H1 (cell line): ENCODE results near the gene ACSL6. TPM values are rescaled to one million over a fixed set of nuclear protein-coding genes. Genes with fewer than 3 reads are reported as not detected.

Experiments used
- CTCF ChIA-PET: fragments of 300-600 bp; sonication (Branson Sonifier 250); formaldehyde crosslinking; loops from one replicate; lab custom pipeline; 2021; ENCODE audit not compliant: partially characterized antibody; lab: Charles Lee
- POLR2A ChIA-PET: fragments of 300-600 bp; sonication (Branson Sonifier 250); formaldehyde crosslinking; loops from one replicate; lab custom pipeline; 2021; ENCODE audit warnings: inconsistent platforms; ENCODE audit not compliant: partially characterized antibody; lab: Charles Lee
- DNase-seq, 2 experiments: peaks; one replicate each; pipeline versions ENCODE4 v3.0.0 to v3.0.0-alpha.2; 2010 to 2022; ENCODE audit warnings: low spot score in 2 of 2, low read depth in 1 of 2, mixed read lengths in 1 of 2
- FAIRE-seq: peaks from 2 replicates; lab custom pipeline; 2011; peaks lifted over from hg19 to GRCh38; lab: Jason Lieb, UNC
- H2AFZ ChIP-seq: 2 replicates; pipeline ENCODE4 v1.8.1; 2012; ENCODE audit warnings: low read length, inconsistent platforms
- H2AK5ac ChIP-seq: 2 replicates; pipeline ENCODE4 v1.6.1; 2013; ENCODE audit warnings: low read depth, low read length
- H2BK120ac ChIP-seq: replicated peaks from 2 replicates; pipeline ENCODE3; 2013; ENCODE audit warnings: low read depth, low read length, inconsistent platforms
- H2BK12ac ChIP-seq: 2 replicates; pipeline ENCODE4 v1.6.1; 2013; ENCODE audit warnings: low read depth, low read length
- H2BK15ac ChIP-seq: 2 replicates; pipeline ENCODE4 v1.6.1; 2013; ENCODE audit warnings: low read length
- H2BK20ac ChIP-seq: 2 replicates; pipeline ENCODE4 v1.6.1; 2013; ENCODE audit warnings: low read length
- H2BK5ac ChIP-seq: 2 replicates; pipeline ENCODE4 v1.6.1; 2013; ENCODE audit warnings: low read depth, low read length
- H3K14ac ChIP-seq: 2 replicates; pipeline ENCODE4 v1.6.1; 2013; ENCODE audit warnings: inconsistent platforms; ENCODE audit not compliant: insufficient read length
- H3K18ac ChIP-seq: 2 replicates; pipeline ENCODE4 v1.6.1; 2013; ENCODE audit warnings: low read length; ENCODE audit errors: extremely low read depth
- H3K23ac ChIP-seq: 2 replicates; pipeline ENCODE4 v1.6.1; 2013; ENCODE audit warnings: inconsistent platforms; ENCODE audit not compliant: insufficient read length
- H3K23me2 ChIP-seq: 2 replicates; pipeline ENCODE4 v1.6.1; 2013; ENCODE audit warnings: low read depth, low read length
- H3K27ac ChIP-seq: 2 replicates; pipeline ENCODE4 v1.6.1; 2011; ENCODE audit warnings: low read depth, low read length, inconsistent platforms
- H3K27me3 ChIP-seq, 4 experiments: replicated peaks in 1 of 4; 1 replicate in 1 of 4; 2 replicates in 3 of 4; pipeline versions ENCODE4 v1.6.1 to v1.8.1; 2011 to 2013; ENCODE audit warnings: low read length in 3 of 4, mild to moderate bottlenecking in 3 of 4, inconsistent platforms in 2 of 4, mixed read lengths in 2 of 4, moderate library complexity in 1 of 4; ENCODE audit not compliant: control insufficient read depth in 3 of 4, insufficient read depth in 3 of 4; ENCODE audit errors: extremely low read depth in 1 of 4
- H3K36me3 ChIP-seq, 4 experiments: 2 replicates each; pipeline versions ENCODE4 v1.6.1 to v1.8.1; 2011 to 2013; ENCODE audit warnings: mild to moderate bottlenecking in 4 of 4, low read length in 3 of 4, moderate library complexity in 2 of 4, control low read depth in 1 of 4, inconsistent platforms in 1 of 4; ENCODE audit not compliant: insufficient read depth in 4 of 4, control insufficient read depth in 2 of 4
- H3K4ac ChIP-seq: replicated peaks from 2 replicates; pipeline ENCODE3; 2013; ENCODE audit warnings: low read length, low read depth, mixed read lengths, inconsistent platforms; ENCODE audit not compliant: insufficient read length
- H3K4me1 ChIP-seq, 4 experiments: replicated peaks in 1 of 4; 1 replicate in 1 of 4; 2 replicates in 3 of 4; pipeline versions ENCODE4 v1.6.1 to v1.8.1; 2011 to 2013; ENCODE audit warnings: low read length in 3 of 4, inconsistent platforms in 2 of 4, mixed read lengths in 1 of 4; ENCODE audit not compliant: insufficient read depth in 4 of 4, control insufficient read depth in 3 of 4
- H3K4me2 ChIP-seq, 2 experiments: 2 replicates each; pipeline versions ENCODE4 v1.6.1 to v1.8.1; 2011 to 2013; ENCODE audit warnings: low read depth in 2 of 2, low read length in 2 of 2, control low read depth in 1 of 2, inconsistent platforms in 1 of 2, mild to moderate bottlenecking in 1 of 2; ENCODE audit not compliant: insufficient read depth in 1 of 2
- H3K4me3 ChIP-seq, 4 experiments: fragments of 200-600, 300-600 bp in 1 of 4; sonication (generic), shearing (Covaris generic), sonication (Bioruptor Twin) in 1 of 4; 2 replicates each; pipeline versions ENCODE4 v1.5.1 to v1.8.1; 2011 to 2016; ENCODE audit warnings: low read length in 4 of 4, low read depth in 3 of 4, control low read depth in 2 of 4, inconsistent platforms in 2 of 4, mild to moderate bottlenecking in 2 of 4, mixed read lengths in 1 of 4, moderate library complexity in 1 of 4; ENCODE audit not compliant: insufficient read depth in 2 of 4; ENCODE audit errors: extremely low read depth in 1 of 4
- H3K56ac ChIP-seq: replicated peaks from 2 replicates; pipeline ENCODE3; 2013; ENCODE audit warnings: low read depth, mild to moderate bottlenecking, mixed read lengths, low read length, inconsistent platforms; ENCODE audit not compliant: insufficient read length
- H3K79me1 ChIP-seq: 2 replicates; pipeline ENCODE4 v1.6.1; 2013; ENCODE audit warnings: low read depth, low read length, control low read depth
- H3K79me2 ChIP-seq, 2 experiments: 2 replicates each; pipeline versions ENCODE4 v1.6.1 to v1.8.1; 2012 to 2013; ENCODE audit warnings: low read length in 2 of 2, mild to moderate bottlenecking in 2 of 2, inconsistent platforms in 1 of 2; ENCODE audit not compliant: insufficient read depth in 2 of 2, control insufficient read depth in 1 of 2
- H3K9ac ChIP-seq, 4 experiments: replicated peaks in 1 of 4; 1 replicate in 1 of 4; 2 replicates in 3 of 4; pipeline versions ENCODE4 v1.6.1 to v1.8.1; 2011 to 2013; ENCODE audit warnings: low read depth in 3 of 4, low read length in 3 of 4, control low read depth in 2 of 4, mild to moderate bottlenecking in 2 of 4, moderate library complexity in 2 of 4, inconsistent platforms in 1 of 4; ENCODE audit errors: extremely low read depth in 1 of 4
- H3K9me3 ChIP-seq, 2 experiments: 2 replicates each; pipeline versions ENCODE4 v1.6.1 to v1.8.1; 2012 to 2013; ENCODE audit warnings: mild to moderate bottlenecking in 2 of 2, moderate library complexity in 2 of 2, control low read depth in 1 of 2, inconsistent platforms in 1 of 2, low read depth in 1 of 2, low read length in 1 of 2, mixed read lengths in 1 of 2; ENCODE audit not compliant: insufficient read depth in 2 of 2
- H4K20me1 ChIP-seq, 2 experiments: replicated peaks in 1 of 2; 2 replicates each; pipeline versions ENCODE3 to v1.8.1; 2011 to 2013; ENCODE audit warnings: inconsistent platforms in 2 of 2, low read length in 2 of 2, mild to moderate bottlenecking in 1 of 2; ENCODE audit not compliant: insufficient read depth in 2 of 2, control insufficient read depth in 1 of 2
- H4K5ac ChIP-seq: 2 replicates; pipeline ENCODE4 v1.6.1; 2013; ENCODE audit warnings: low read length, low read depth, mixed read lengths, inconsistent platforms; ENCODE audit not compliant: insufficient read length
- H4K8ac ChIP-seq: 2 replicates; pipeline ENCODE4 v1.8.0; 2013; ENCODE audit warnings: mild to moderate bottlenecking, moderate library complexity, low read length, inconsistent platforms; ENCODE audit not compliant: insufficient read depth; ENCODE audit errors: extremely low read depth
- H4K91ac ChIP-seq: replicated peaks from 2 replicates; pipeline ENCODE3; 2013; ENCODE audit warnings: low read length, mixed read lengths, inconsistent platforms; ENCODE audit not compliant: insufficient read length
- CBX5 ChIP-seq: fragments of 300-800, 300-1000 bp; sonication (generic); IDR thresholded peaks from 2 replicates; pipeline ENCODE4 v1.7.1; 2016; ENCODE audit warnings: antibody characterized with exemption, low read length, low read depth
- EGR1 ChIP-seq: IDR thresholded peaks from 2 replicates; pipeline ENCODE4 v1.6.1; 2011; ENCODE audit warnings: low read depth, low read length, borderline replicate concordance
- HDAC6 ChIP-seq: IDR thresholded peaks from one replicate; pipeline ENCODE4 v1.7.1; 2012; ENCODE audit warnings: low read depth, mild to moderate bottlenecking, inconsistent platforms, low read length, moderate library complexity
- MAFK ChIP-seq: IDR thresholded peaks from 2 replicates; pipeline ENCODE4 v1.6.1; 2012; ENCODE audit warnings: low read depth, mild to moderate bottlenecking, improper control_type of control experiment, low read length
- NANOG ChIP-seq: IDR thresholded peaks from 2 replicates; pipeline ENCODE4 v1.6.1; 2011; ENCODE audit warnings: low read length, low read depth, mild to moderate bottlenecking, inconsistent platforms; ENCODE audit not compliant: insufficient read depth, poor library complexity, severe bottlenecking
- RXRA ChIP-seq: IDR thresholded peaks from 2 replicates; pipeline ENCODE4 v1.6.1; 2011; ENCODE audit warnings: low read depth, mild to moderate bottlenecking, low read length, moderate library complexity; ENCODE audit not compliant: insufficient read depth
- SP2 ChIP-seq: IDR thresholded peaks from 2 replicates; pipeline ENCODE4 v1.6.1; 2012; ENCODE audit warnings: mild to moderate bottlenecking, low read length, inconsistent platforms
- TEAD4 ChIP-seq: IDR thresholded peaks from 2 replicates; pipeline ENCODE4 v1.6.1; 2012; ENCODE audit warnings: low read depth, low read length, inconsistent platforms, mixed read lengths
- YY1 ChIP-seq: IDR thresholded peaks from 2 replicates; pipeline ENCODE4 v1.6.1; 2011; ENCODE audit warnings: low read depth, mild to moderate bottlenecking, low read length
- WGBS, 2 experiments: shearing (Covaris generic) in 1 of 2; methylation state at CpG; one replicate each; pipeline versions ENCODE4 v1.1.6 to v1.1.7; 2013 to 2015; ENCODE audit warnings: low lambda C conversion rate in 2 of 2, mixed read lengths in 2 of 2, inconsistent platforms in 1 of 2, low coverage in 1 of 2, missing lambda C conversion rate in 1 of 2; ENCODE audit not compliant: insufficient replicate concordance in 2 of 2, insufficient coverage in 1 of 2, insufficient read length in 1 of 2; ENCODE audit errors: extremely low coverage in 1 of 2, missing lambda C conversion rate in 1 of 2; 5-methylcytosine and 5-hydroxymethylcytosine counted together
- polyA plus RNA-seq, 7 experiments: library from polyadenylated mRNA; depleted of rRNA in 3 of 7; stranded (reverse) in 5 of 7; unstranded in 2 of 7; fragments of >200 nt in 5 of 7; fragments of 200-250 nt in 2 of 7; gene quantifications; 1 replicate in 5 of 7; 2 replicates in 1 of 7; 4 replicates in 1 of 7; pipeline versions ENCODE4 v1.2.1 to v1.2.3, GENCODE V29; 2011 to 2013; ENCODE audit warnings: missing spikeins in 2 of 7, mixed read lengths in 2 of 7
- total RNA-seq: library from RNA; stranded (reverse); fragmentation: NEBNext Ultra II Directional; extraction: Animal tissue kit (Norgen Biotek cat#: 25700); gene quantifications from 2 replicates; pipeline ENCODE4 v1.2.1, GENCODE V29; 2021

Gene ACSL6
- total and polyA plus RNA-seq, 2 of the 8 experiments (the other 6 are each of a cell fraction or from before 2014, with no cell fraction given), result 2.3 to 2.4 TPM

DNA sequence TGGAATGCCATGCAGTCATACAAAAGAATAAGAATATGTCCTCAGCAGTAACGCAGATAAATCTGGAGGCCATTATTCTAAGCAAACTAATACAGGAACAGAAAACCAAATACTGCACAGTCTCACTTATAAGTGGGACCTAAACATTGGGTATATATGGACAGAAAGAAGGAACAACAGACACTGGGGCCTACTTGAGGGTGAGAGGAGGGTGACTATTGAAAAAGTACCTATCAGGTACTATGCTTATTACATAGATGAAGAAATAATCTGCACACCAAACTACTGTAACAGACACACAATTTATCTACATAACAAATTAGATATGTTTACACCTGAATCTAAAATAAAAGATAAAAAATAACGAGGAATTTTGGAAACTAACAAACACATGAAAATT is 104.8 kb downstream of the ACSL6 start:
- H4K20me1 ChIP-seq, result no peaks in the 10 kb centered on the region
- H4K5ac ChIP-seq, result no peak overlapping the region
- H4K8ac ChIP-seq, result no peak overlapping the region
- no peak for TF ChIP-seq RXRA
- TF ChIP-seq SP2, result no peak
- TF ChIP-seq CBX5, result no peak
- no peak for TF ChIP-seq NANOG
- no peak for TF ChIP-seq TEAD4
- no peak for TF ChIP-seq HDAC6
- TF ChIP-seq MAFK, result no peak
- no peak for TF ChIP-seq YY1
- TF ChIP-seq EGR1, result no peak
- no peaks in the 10 kb centered on the region for H3K79me1 ChIP-seq
- no peak overlapping the region for H2BK120ac ChIP-seq
- no peaks in the 10 kb centered on the region for H3K4me1 ChIP-seq
- FAIRE-seq, result no peak
- H3K9me3 ChIP-seq, result no peaks in the 10 kb centered on the region
- no peak overlapping the region for H3K4ac ChIP-seq
- H2BK20ac ChIP-seq, result no peak overlapping the region
- no peak overlapping the region for H2AK5ac ChIP-seq
- no peak overlapping the region for H3K27ac ChIP-seq
- no peak overlapping the region for H2BK15ac ChIP-seq
- no peak overlapping the region for H2BK5ac ChIP-seq
- H2BK12ac ChIP-seq, result no peak overlapping the region
- no peaks in the 10 kb centered on the region for H3K23me2 ChIP-seq
- no peak for DNase-seq
- no peaks in the 10 kb centered on the region for H3K27me3 ChIP-seq
- no peaks in the 10 kb centered on the region for H3K79me2 ChIP-seq
- no peak overlapping the region for H3K4me2 ChIP-seq
- WGBS, 2 experiments, result 84% methylated on average over 2 of the region's 2 CpGs; no CpG with 5 or more reads in 1 of the 2 experiments
- no peak overlapping the region for H3K9ac ChIP-seq
- H3K18ac ChIP-seq, result no peak overlapping the region
- no peak overlapping the region for H3K4me3 ChIP-seq
- no peaks in the 10 kb centered on the region for H3K36me3 ChIP-seq
- H3K23ac ChIP-seq, result no peak overlapping the region
- POLR2A ChIA-PET, result no interaction called here
- no peak overlapping the region for H3K14ac ChIP-seq
- CTCF ChIA-PET, result no interaction called here
- H4K91ac ChIP-seq, result no peak overlapping the region
- H2AFZ ChIP-seq, result no peak overlapping the region
- H3K56ac ChIP-seq, result no peak overlapping the region
